Keratinocyte (primary cell): Measurements from ENCODE around the gene SLC25A30.

Experiments
- EZH2 ChIP-seq: IDR thresholded peaks from one replicate; pipeline ENCODE4 v1.6.1; 2012; ENCODE audit warnings: inconsistent platforms, mild to moderate bottlenecking, low read length, moderate library complexity
- TF ChIP-seq, protein P1 (sequence below), 3 experiments: IDR thresholded peaks in 1 of 3; conservative IDR thresholded peaks in 1 of 3; optimal IDR thresholded peaks in 1 of 3; 2 replicates in 2 of 3; 3 replicates in 1 of 3; pipeline versions ENCODE3 to v1.5.1; 2011; ENCODE audit warnings: low read length in 3 of 3, mild to moderate bottlenecking in 3 of 3, moderate library complexity in 2 of 3, control low read depth in 1 of 3, inconsistent platforms in 1 of 3; ENCODE audit not compliant: insufficient read depth in 2 of 3; ENCODE audit errors: extremely low read depth in 1 of 3

DNA sequence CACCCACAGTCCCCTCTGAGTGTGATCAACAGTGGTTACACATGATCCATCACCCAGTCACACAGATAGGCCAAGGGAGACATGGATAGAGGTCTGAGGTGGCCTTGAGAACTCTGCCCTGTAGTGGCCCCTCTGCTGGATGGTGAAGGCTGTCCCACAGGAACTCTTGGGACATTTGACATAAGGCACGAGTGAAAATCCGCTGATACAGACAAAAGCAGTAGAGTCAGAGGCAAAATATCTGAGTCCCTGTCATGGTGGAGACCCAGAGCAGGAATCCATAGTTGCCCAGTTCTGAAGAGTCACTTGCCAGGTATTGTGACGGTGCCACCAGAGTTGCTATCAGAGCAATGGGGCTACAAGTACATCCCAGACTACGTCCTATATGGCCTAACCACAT is 18.8 kb upstream of the SLC25A30 start:
- TF ChIP-seq, protein P1, sequence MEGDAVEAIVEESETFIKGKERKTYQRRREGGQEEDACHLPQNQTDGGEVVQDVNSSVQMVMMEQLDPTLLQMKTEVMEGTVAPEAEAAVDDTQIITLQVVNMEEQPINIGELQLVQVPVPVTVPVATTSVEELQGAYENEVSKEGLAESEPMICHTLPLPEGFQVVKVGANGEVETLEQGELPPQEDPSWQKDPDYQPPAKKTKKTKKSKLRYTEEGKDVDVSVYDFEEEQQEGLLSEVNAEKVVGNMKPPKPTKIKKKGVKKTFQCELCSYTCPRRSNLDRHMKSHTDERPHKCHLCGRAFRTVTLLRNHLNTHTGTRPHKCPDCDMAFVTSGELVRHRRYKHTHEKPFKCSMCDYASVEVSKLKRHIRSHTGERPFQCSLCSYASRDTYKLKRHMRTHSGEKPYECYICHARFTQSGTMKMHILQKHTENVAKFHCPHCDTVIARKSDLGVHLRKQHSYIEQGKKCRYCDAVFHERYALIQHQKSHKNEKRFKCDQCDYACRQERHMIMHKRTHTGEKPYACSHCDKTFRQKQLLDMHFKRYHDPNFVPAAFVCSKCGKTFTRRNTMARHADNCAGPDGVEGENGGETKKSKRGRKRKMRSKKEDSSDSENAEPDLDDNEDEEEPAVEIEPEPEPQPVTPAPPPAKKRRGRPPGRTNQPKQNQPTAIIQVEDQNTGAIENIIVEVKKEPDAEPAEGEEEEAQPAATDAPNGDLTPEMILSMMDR (optimal IDR thresholded peaks at IDR 0.05 in 1 of 3, IDR thresholded peaks at IDR 0.05 in 1 of 3, conservative IDR thresholded peaks at IDR 0.05 in 1 of 3; ENCODE audit: extremely low read depth in 1 of 3, insufficient read depth in 2 of 3, low read length in 3 of 3), result no peak
- TF ChIP-seq EZH2, result no peak
